NCI-H748 treated with DMSO at 0.1 percent for 48 hours (cell line): ENCODE results near the gene GSDME.

Experiments
- DNase-seq: peaks from one replicate; lab custom pipeline; 2025; lab: John Stamatoyannopoulos, UW

The GSDME gene

GRCh38 chr7:24722386-24723177 lies 34.7 kb downstream of the GSDME start:
- no peak for DNase-seq

GRCh38 chr7:24721481-24722001 lies 35.7 kb downstream of the GSDME start:
- no peak for DNase-seq

- DNase-seq: no peak
Observed at GRCh38 chr7:24720283-24720682, 37.0 kb downstream of the GSDME start.

GRCh38 chr7:24718977-24719491 lies 38.2 kb downstream of the GSDME start:
- DNase-seq: no peak

GRCh38 chr7:24718431-24718831 lies 38.8 kb downstream of the GSDME start:
- no peak for DNase-seq

- no peak for DNase-seq
Observed at GRCh38 chr7:24717694-24718320, 39.5 kb downstream of the GSDME start.

GRCh38 chr7:24717247-24717622 lies 40.0 kb downstream of the GSDME start:
- DNase-seq: no peak

GRCh38 chr7:24716480-24717246 lies 40.6 kb downstream of the GSDME start:
- no peak for DNase-seq

GRCh38 chr7:24715661-24716479 lies 41.4 kb downstream of the GSDME start:
- no peak for DNase-seq

GRCh38 chr7:24715171-24715570 lies 42.1 kb downstream of the GSDME start:
- no peak for DNase-seq

- DNase-seq: no peak
Observed at GRCh38 chr7:24714676-24715010, 42.6 kb downstream of the GSDME start.

- no peak for DNase-seq
Observed at GRCh38 chr7:24713850-24714675, 43.2 kb downstream of the GSDME start.

GRCh38 chr7:24713039-24713793 lies 44.0 kb downstream of the GSDME start:
- DNase-seq: no peak

GRCh38 chr7:24709585-24710360 lies 47.5 kb downstream of the GSDME start:
- no peak for DNase-seq

- no peak for DNase-seq
Observed at GRCh38 chr7:24709051-24709450, 48.2 kb downstream of the GSDME start.

GRCh38 chr7:24707988-24708615 lies 49.2 kb downstream of the GSDME start:
- no peak for DNase-seq

GRCh38 chr7:24706211-24707170 lies 50.8 kb downstream of the GSDME start:
- no peak for DNase-seq
